ENCODE data around the gene TTN. TPM values are rescaled to one million over a fixed set of nuclear protein-coding genes. Genes with fewer than 3 reads are reported as not detected.

TTN gene
- total RNA-seq, 1 experiment from 2014 or later = 1.1 TPM

DNA sequence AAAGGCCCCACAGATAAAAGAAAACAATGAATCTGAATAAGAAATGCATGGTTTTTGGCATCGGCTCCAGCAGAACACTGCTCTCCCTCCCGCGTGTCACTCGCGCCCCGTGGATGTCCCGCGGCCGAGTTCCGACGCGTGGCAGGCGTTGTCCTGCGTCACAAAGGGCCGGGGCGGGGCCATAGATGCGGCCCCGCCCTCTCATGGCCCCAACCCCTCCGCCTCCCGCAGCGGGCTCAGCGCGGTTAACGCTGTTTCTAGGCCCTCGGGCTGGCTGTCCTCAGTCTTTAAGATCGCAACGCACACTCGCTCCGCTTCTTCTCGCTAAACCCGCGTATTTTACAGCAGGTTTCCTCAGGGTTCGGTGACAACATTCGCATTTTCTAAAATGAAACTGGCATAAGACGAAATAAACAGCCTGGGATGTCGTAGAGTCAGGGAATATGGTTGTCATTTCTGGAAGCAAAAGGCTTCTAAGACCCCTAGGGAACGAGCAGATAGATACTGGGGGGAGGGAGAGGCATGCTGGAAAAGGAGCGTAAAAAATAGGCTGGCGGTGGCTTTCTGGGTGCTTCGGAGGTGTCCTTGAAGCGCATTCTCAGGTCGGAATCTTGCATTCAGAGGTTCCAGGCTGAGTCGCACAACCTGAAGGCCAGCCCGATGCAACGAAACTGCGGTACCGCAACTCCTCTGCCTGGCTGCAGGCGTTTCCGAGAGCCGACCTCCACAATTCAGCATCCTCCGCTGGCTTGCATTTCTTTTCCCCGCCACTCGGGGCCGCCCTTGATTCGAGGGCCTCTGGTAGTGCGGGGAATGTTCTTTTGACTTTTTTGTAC, 328.6 kb downstream of the TTN start, which contains the start of gene FKBP7:
Gene FKBP7, minus strand, starts transcription at position 162 of the 836 bp plus-strand sequence. Its CDS starts 101 bp downstream, at position 61.
- intact Hi-C loops (cut with micrococcal nuclease) = loop anchor here (1.0 to 10.0 kb wide), 3 partner anchors 27 to 286 kb away; partner anchors contain the start of genes PJVK and PRKRA
- Histone ChIP-seq H3K27me3 (ENCODE audit: low read length) (no peaks in the 10 kb centered on the region), H3K4me3 (ENCODE audit: low read length) (peak within 1 kb of the TSS; percentile 98), H3K4me2 (ENCODE audit: low read length) (peak within 1 kb of the TSS; percentile 97), H4K20me1 (ENCODE audit: low read length) (peaks cover 9% of the 10 kb centered on the region; the same call in 1 of the 2 replicates), H3F3A (ENCODE audit: low read length, unreplicated experiment) (no peaks in the 10 kb centered on the region), H3K4me1 (ENCODE audit: insufficient read depth, low read length) (peaks cover 29% of the 10 kb centered on the region), H3K9ac (ENCODE audit: low read length) (peak within 1 kb of the TSS; percentile 78), H2AFZ (ENCODE audit: low read length) (peak within 1 kb of the TSS; percentile 100), H3K27ac (ENCODE audit: low read length) (peak within 1 kb of the TSS; percentile 39), H3K9me2 (replicated peaks; ENCODE audit: low read length) (no peaks in the 10 kb centered on the region), H3K79me2 (ENCODE audit: low read length) (peaks cover 34% of the 10 kb centered on the region), H3K36me3 (ENCODE audit: low read depth, low read length) (no peaks in the 10 kb centered on the region), H3K9me3 (ENCODE audit: low read length) (no peaks in the 10 kb centered on the region)
- CTCF ChIA-PET = interaction anchor here (0.6 kb wide), 1 partner anchor 38 kb away, joined by 9 read pairs; no protein-coding TSS in a partner anchor
- ATAC-seq (peak; percentile 59), DNase-seq (peak; percentile 83)
- TF ChIP-seq EZH2phosphoT487 (IDR thresholded peaks at IDR 0.05; ENCODE audit: borderline replicate concordance, low read length) = no peak
- TF ChIP-seq, protein P1, sequence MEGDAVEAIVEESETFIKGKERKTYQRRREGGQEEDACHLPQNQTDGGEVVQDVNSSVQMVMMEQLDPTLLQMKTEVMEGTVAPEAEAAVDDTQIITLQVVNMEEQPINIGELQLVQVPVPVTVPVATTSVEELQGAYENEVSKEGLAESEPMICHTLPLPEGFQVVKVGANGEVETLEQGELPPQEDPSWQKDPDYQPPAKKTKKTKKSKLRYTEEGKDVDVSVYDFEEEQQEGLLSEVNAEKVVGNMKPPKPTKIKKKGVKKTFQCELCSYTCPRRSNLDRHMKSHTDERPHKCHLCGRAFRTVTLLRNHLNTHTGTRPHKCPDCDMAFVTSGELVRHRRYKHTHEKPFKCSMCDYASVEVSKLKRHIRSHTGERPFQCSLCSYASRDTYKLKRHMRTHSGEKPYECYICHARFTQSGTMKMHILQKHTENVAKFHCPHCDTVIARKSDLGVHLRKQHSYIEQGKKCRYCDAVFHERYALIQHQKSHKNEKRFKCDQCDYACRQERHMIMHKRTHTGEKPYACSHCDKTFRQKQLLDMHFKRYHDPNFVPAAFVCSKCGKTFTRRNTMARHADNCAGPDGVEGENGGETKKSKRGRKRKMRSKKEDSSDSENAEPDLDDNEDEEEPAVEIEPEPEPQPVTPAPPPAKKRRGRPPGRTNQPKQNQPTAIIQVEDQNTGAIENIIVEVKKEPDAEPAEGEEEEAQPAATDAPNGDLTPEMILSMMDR (conservative IDR thresholded peaks at IDR 0.05; ENCODE audit: low read depth, low read length) = peak; percentile 91
- POLR2A ChIA-PET (ENCODE audit: unreplicated experiment) = no interaction called here
- no TSS peak for BruUV-seq (replicated peaks)

DNA sequence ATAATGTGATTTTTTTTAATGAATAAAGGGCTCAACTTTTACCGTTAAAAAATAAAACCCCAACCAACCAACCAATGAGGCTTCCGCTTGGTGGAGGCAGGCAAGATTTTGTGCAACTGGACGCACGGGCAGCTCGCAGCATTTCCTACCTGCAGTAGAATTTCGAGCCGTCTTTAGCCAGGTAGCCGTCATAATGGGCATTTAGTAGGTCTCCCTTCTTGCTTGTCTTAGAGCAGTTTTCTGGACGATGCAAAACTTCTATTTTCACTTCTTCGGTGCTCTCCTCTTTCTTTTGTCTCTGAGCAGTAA, 329.1 kb downstream of the TTN start:
- no peak for DNase-seq
- peaks cover 29% of the 10 kb centered on the region for H3K79me2 ChIP-seq (ENCODE audit: low read length)

More for the DNA sequence above, 329.1 kb downstream of the TTN start:
- peak overlapping the region; percentile 100 for H2AFZ ChIP-seq (ENCODE audit: low read length)
- H3K27ac ChIP-seq (ENCODE audit: low read length) = peak overlapping the region; percentile 39
- intact Hi-C loops (cut with micrococcal nuclease) = loop anchor here (1.0 to 10.0 kb wide), 3 partner anchors 27 to 287 kb away; partner anchors contain the start of genes PJVK and PRKRA
- BruUV-seq (replicated peaks) = TSS peak; percentile 87
- H3K4me2 ChIP-seq (ENCODE audit: low read length) = peak overlapping the region; percentile 97
- peak overlapping the region; percentile 78 for H3K9ac ChIP-seq (ENCODE audit: low read length)
- no peaks in the 10 kb centered on the region for H3K9me2 ChIP-seq (replicated peaks; ENCODE audit: low read length)
- H3F3A ChIP-seq (ENCODE audit: low read length, unreplicated experiment) = no peaks in the 10 kb centered on the region
- H3K27me3 ChIP-seq (ENCODE audit: low read length) = no peaks in the 10 kb centered on the region
- ChIA-PET POLR2A (ENCODE audit: unreplicated experiment) (no interaction called here), CTCF (no interaction called here)
- H3K4me1 ChIP-seq (ENCODE audit: insufficient read depth, low read length) = peaks cover 29% of the 10 kb centered on the region
- peaks cover 9% of the 10 kb centered on the region; the same call in 1 of the 2 replicates for H4K20me1 ChIP-seq (ENCODE audit: low read length)
- no peaks in the 10 kb centered on the region for H3K36me3 ChIP-seq (ENCODE audit: low read depth, low read length)
- peak overlapping the region; percentile 98 for H3K4me3 ChIP-seq (ENCODE audit: low read length)
- no peak for TF ChIP-seq EZH2 (IDR thresholded peaks at IDR 0.05; ENCODE audit: low read length, unreplicated experiment)
- TF ChIP-seq, protein P1 (conservative IDR thresholded peaks at IDR 0.05; ENCODE audit: low read depth, low read length) = no peak
- TF ChIP-seq EZH2phosphoT487 (IDR thresholded peaks at IDR 0.05; ENCODE audit: borderline replicate concordance, low read length) = no peak
- ATAC-seq = no peak
- H3K9me3 ChIP-seq (ENCODE audit: low read length) = no peaks in the 10 kb centered on the region

Measured in PC-3 (cell line).